Central memory CD8-positive, alpha-beta T cell (primary cell): ENCODE measurements around the gene FBXW7.
"Not testable (repeated sequence)": the region's sequence is repeated elsewhere in the genome, so short reads cannot be mapped to it uniquely, and the experiment has no call there.

Experiments
- ATAC-seq: fragments of 150-1000 bp; cut with Tn5 transposase; replicated peaks from 2 replicates; pipeline ENCODE4 v1.10.0; 2022; ENCODE audit warnings: mild to moderate bottlenecking, moderate FRiP score, moderate number of reproducible peaks; ENCODE audit not compliant: poor library complexity, severe bottlenecking; ENCODE audit errors: extremely low read depth
- DNase-seq, 2 donors: peaks; one replicate each; pipeline ENCODE4 v3.0.0; 2021; ENCODE audit warnings: low spot score in 2 of 2
- H3K27ac Mint-ChIP-seq: one replicate; pipeline ENCODE4 v1.8.0; 2022; ENCODE audit warnings: low read depth, mild to moderate bottlenecking, moderate library complexity, mixed read lengths
- H3K27me3 Mint-ChIP-seq: one replicate; pipeline ENCODE4 v1.8.0; 2022; ENCODE audit warnings: mixed read lengths
- H3K36me3 Mint-ChIP-seq: one replicate; pipeline ENCODE4 v1.8.0; 2022; ENCODE audit warnings: mild to moderate bottlenecking, moderate library complexity, mixed read lengths; ENCODE audit not compliant: insufficient read depth
- H3K4me1 Mint-ChIP-seq: one replicate; pipeline ENCODE4 v1.8.0; 2022; ENCODE audit warnings: mixed read lengths
- H3K4me3 Mint-ChIP-seq: one replicate; pipeline ENCODE4 v1.8.0; 2022; ENCODE audit warnings: mild to moderate bottlenecking, moderate library complexity, mixed read lengths
- H3K9me3 Mint-ChIP-seq: one replicate; pipeline ENCODE4 v1.8.0; 2022; ENCODE audit warnings: mixed read lengths

The FBXW7 gene

GRCh38 chr4:152571296-152571695, 35.4 kb upstream of the FBXW7 start:
- no peak overlapping the region for H3K27ac Mint-ChIP-seq
- H3K4me3 Mint-ChIP-seq: no peak overlapping the region
- no peaks in the 10 kb centered on the region for H3K4me1 Mint-ChIP-seq
- peaks cover 31% of the 10 kb centered on the region for H3K27me3 Mint-ChIP-seq
- no peaks in the 10 kb centered on the region for H3K9me3 Mint-ChIP-seq
- ATAC-seq (no peak), DNase-seq (no peak)
- H3K36me3 Mint-ChIP-seq: no peaks in the 10 kb centered on the region

- no peaks in the 10 kb centered on the region for H3K36me3 Mint-ChIP-seq
- H3K27ac Mint-ChIP-seq: no peak overlapping the region
- ATAC-seq: no peak
- DNase-seq: no peak
- H3K4me3 Mint-ChIP-seq: no peak overlapping the region
- no peaks in the 10 kb centered on the region for H3K27me3 Mint-ChIP-seq
- no peaks in the 10 kb centered on the region for H3K9me3 Mint-ChIP-seq
- no peaks in the 10 kb centered on the region for H3K4me1 Mint-ChIP-seq
Measured at GRCh38 chr4:152565333-152565732, 29.4 kb upstream of the FBXW7 start.

- Mint-ChIP-seq H3K36me3 (no peaks in the 10 kb centered on the region), H3K27ac (no peak overlapping the region), H3K4me1 (no peaks in the 10 kb centered on the region), H3K4me3 (no peak overlapping the region), H3K9me3 (no peaks in the 10 kb centered on the region), H3K27me3 (no peaks in the 10 kb centered on the region)
- ATAC-seq (no peak), DNase-seq (no peak)
Measured at GRCh38 chr4:152564336-152564735, 28.4 kb upstream of the FBXW7 start.

- no peak overlapping the region for H3K4me3 Mint-ChIP-seq
- no peak overlapping the region for H3K27ac Mint-ChIP-seq
- no peak for ATAC-seq
- DNase-seq: no peak
- H3K4me1 Mint-ChIP-seq: no peaks in the 10 kb centered on the region
- no peaks in the 10 kb centered on the region for H3K36me3 Mint-ChIP-seq
- no peaks in the 10 kb centered on the region for H3K27me3 Mint-ChIP-seq
- H3K9me3 Mint-ChIP-seq: no peaks in the 10 kb centered on the region
Measured at GRCh38 chr4:152563209-152563608, 27.3 kb upstream of the FBXW7 start.

GRCh38 chr4:152559641-152560040, 23.7 kb upstream of the FBXW7 start:
- H3K4me3 Mint-ChIP-seq: no peak overlapping the region
- H3K36me3 Mint-ChIP-seq: peaks cover 2% of the 10 kb centered on the region
- no peak overlapping the region for H3K27ac Mint-ChIP-seq
- no peaks in the 10 kb centered on the region for H3K27me3 Mint-ChIP-seq
- DNase-seq (no peak), ATAC-seq (no peak)
- H3K4me1 Mint-ChIP-seq: peaks cover 17% of the 10 kb centered on the region
- H3K9me3 Mint-ChIP-seq: no peaks in the 10 kb centered on the region

- no peak overlapping the region for H3K4me3 Mint-ChIP-seq
- peaks cover 2% of the 10 kb centered on the region for H3K36me3 Mint-ChIP-seq
- ATAC-seq: no peak
Measured at GRCh38 chr4:152558396-152558795, 22.5 kb upstream of the FBXW7 start.

GRCh38 chr4:152556834-152557233, 20.9 kb upstream of the FBXW7 start:
- DNase-seq (no peak), ATAC-seq (no peak)
- Mint-ChIP-seq H3K4me3 (no peak overlapping the region), H3K36me3 (peaks cover 2% of the 10 kb centered on the region), H3K4me1 (peaks cover 34% of the 10 kb centered on the region), H3K9me3 (no peaks in the 10 kb centered on the region), H3K27me3 (no peaks in the 10 kb centered on the region), H3K27ac (no peak overlapping the region)

More at GRCh38 chr4:152558396-152558795, 22.5 kb upstream of the FBXW7 start:
- Mint-ChIP-seq H3K9me3 (no peaks in the 10 kb centered on the region), H3K27me3 (no peaks in the 10 kb centered on the region), H3K27ac (no peak overlapping the region), H3K4me1 (peaks cover 29% of the 10 kb centered on the region)
- DNase-seq: no peak

GRCh38 chr4:152556283-152556682, 20.4 kb upstream of the FBXW7 start:
- DNase-seq (no peak), ATAC-seq (no peak)
- Mint-ChIP-seq H3K4me3 (peak overlapping the region; percentile 74), H3K27ac (peak overlapping the region; percentile 90), H3K36me3 (peaks cover 2% of the 10 kb centered on the region), H3K27me3 (no peaks in the 10 kb centered on the region), H3K4me1 (peaks cover 34% of the 10 kb centered on the region), H3K9me3 (no peaks in the 10 kb centered on the region)

GRCh38 chr4:152554742-152555141, 18.9 kb upstream of the FBXW7 start:
- no peaks in the 10 kb centered on the region for H3K27me3 Mint-ChIP-seq
- peak overlapping the region; percentile 65 for H3K4me3 Mint-ChIP-seq
- peaks cover 2% of the 10 kb centered on the region for H3K36me3 Mint-ChIP-seq
- H3K27ac Mint-ChIP-seq: peak overlapping the region; percentile 96
- no peak for DNase-seq
- ATAC-seq: no peak
- no peaks in the 10 kb centered on the region for H3K9me3 Mint-ChIP-seq
- peaks cover 34% of the 10 kb centered on the region for H3K4me1 Mint-ChIP-seq

- not testable (repeated sequence) for H3K36me3 Mint-ChIP-seq, DNase-seq, H3K9me3 Mint-ChIP-seq, H3K27me3 Mint-ChIP-seq, ATAC-seq, H3K27ac Mint-ChIP-seq, H3K4me3 Mint-ChIP-seq
- peaks cover 28% of the 10 kb centered on the region for H3K4me1 Mint-ChIP-seq
Measured at GRCh38 chr4:152550687-152551086, 14.8 kb upstream of the FBXW7 start.

GRCh38 chr4:152545088-152545487, 9.2 kb upstream of the FBXW7 start:
- H3K4me1 Mint-ChIP-seq: peaks cover 8% of the 10 kb centered on the region
- H3K9me3 Mint-ChIP-seq: no peaks in the 10 kb centered on the region
- no peak overlapping the region for H3K4me3 Mint-ChIP-seq
- DNase-seq (no peak), ATAC-seq (no peak)
- no peaks in the 10 kb centered on the region for H3K36me3 Mint-ChIP-seq
- no peak overlapping the region for H3K27ac Mint-ChIP-seq
- no peaks in the 10 kb centered on the region for H3K27me3 Mint-ChIP-seq

- H3K27me3 Mint-ChIP-seq, H3K27ac Mint-ChIP-seq, H3K4me1 Mint-ChIP-seq, H3K36me3 Mint-ChIP-seq, DNase-seq, H3K4me3 Mint-ChIP-seq, H3K9me3 Mint-ChIP-seq: not testable (repeated sequence)
- ATAC-seq: peak; percentile 80
Measured at GRCh38 chr4:152544533-152544932, 8.6 kb upstream of the FBXW7 start.

- H3K27ac Mint-ChIP-seq: no peak overlapping the region
Measured at GRCh38 chr4:152540941-152541340, 5.0 kb upstream of the FBXW7 start.

GRCh38 chr4:152540293-152540674, 4.4 kb upstream of the FBXW7 start:
- H3K27me3 Mint-ChIP-seq: no peaks in the 10 kb centered on the region
- peaks cover 12% of the 10 kb centered on the region for H3K36me3 Mint-ChIP-seq
- H3K4me1 Mint-ChIP-seq: peaks cover 36% of the 10 kb centered on the region
- ATAC-seq (no peak), DNase-seq (no peak)
- H3K27ac Mint-ChIP-seq: no peak overlapping the region
- H3K9me3 Mint-ChIP-seq: no peaks in the 10 kb centered on the region
- no peak overlapping the region for H3K4me3 Mint-ChIP-seq

More at GRCh38 chr4:152540941-152541340, 5.0 kb upstream of the FBXW7 start:
- no peak overlapping the region for H3K4me3 Mint-ChIP-seq
- H3K9me3 Mint-ChIP-seq: no peaks in the 10 kb centered on the region
- H3K4me1 Mint-ChIP-seq: peaks cover 38% of the 10 kb centered on the region
- no peak for ATAC-seq
- DNase-seq: no peak
- no peaks in the 10 kb centered on the region for H3K27me3 Mint-ChIP-seq
- H3K36me3 Mint-ChIP-seq: peaks cover 10% of the 10 kb centered on the region
